A549 (cell line): ENCODE data around the gene ANKRD36C. TPM values are rescaled to one million over a fixed set of nuclear protein-coding genes. Genes with fewer than 3 reads are reported as not detected.
"Not testable (repeated sequence)": the region's sequence is repeated elsewhere in the genome, so short reads cannot be mapped to it uniquely, and the experiment has no call there.

Source experiments
- ATAC-seq, 2 experiments: fragments of 200-7000 bp in 1 of 2; fragments of >200 bp in 1 of 2; cut with Nextera tagmentation in 1 of 2; cut with Tn5 transposase in 1 of 2; 3 replicates each; pipeline versions ENCODE4 v1.8.0 to v1.9.1; 2018 to 2020; ENCODE audit warnings: mild to moderate bottlenecking in 1 of 2, moderate library complexity in 1 of 2
- CTCF ChIA-PET: fragments of 300-600 bp; sonication (Branson Sonifier 250); formaldehyde crosslinking; extraction: SDS; loops from one replicate; lab custom pipeline; 2021; ENCODE audit warnings: antibody characterized with exemption, inconsistent platforms; lab: Yijun Ruan, JAX
- POLR2A ChIA-PET: fragments of 350-600 bp; formaldehyde crosslinking; extraction: SDS; loops from one replicate; lab custom pipeline; 2021; ENCODE audit warnings: antibody characterized with exemption, inconsistent platforms; lab: Yijun Ruan, JAX
- DNase-seq, 2 experiments: peaks; one replicate each; pipeline versions ENCODE4 v3.0.0 to v3.0.0-alpha.2; 2011 to 2016; ENCODE audit warnings: low read depth in 1 of 2, low spot score in 1 of 2
- FAIRE-seq: peaks from 2 replicates; lab custom pipeline; 2011; peaks lifted over from hg19 to GRCh38; lab: Jason Lieb, UNC
- H3K27ac ChIP-seq, 2 experiments: fragments of >200 bp; sonication (Bioruptor Twin); formaldehyde crosslinking; 3 replicates each; pipeline ENCODE4 v1.5.1; 2016 to 2017
- H3K4me1 ChIP-seq: fragments of >200 bp; sonication (Bioruptor Twin); formaldehyde crosslinking; 3 replicates; pipeline ENCODE4 v1.6.1; 2016
- H3K4me2 ChIP-seq: fragments of >200 bp; sonication (Bioruptor Twin); formaldehyde crosslinking; 3 replicates; pipeline ENCODE4 v1.6.1; 2016
- H3K4me3 ChIP-seq: fragments of >200 bp; sonication (Bioruptor Twin); formaldehyde crosslinking; 3 replicates; pipeline ENCODE4 v1.5.1; 2016
- H3K9me3 ChIP-seq: fragments of >200 bp; sonication (Bioruptor Twin); formaldehyde crosslinking; 3 replicates; pipeline ENCODE4 v1.6.1; 2016
- CBX2 ChIP-seq: fragments of 200-600 bp; sonication (generic); IDR thresholded peaks from 2 replicates; pipeline ENCODE4 v1.6.1; 2016; ENCODE audit warnings: low read depth, mild to moderate bottlenecking, borderline replicate concordance
- CEBPB ChIP-seq, 2 experiments: fragments of >200 bp in 1 of 2; sonication (Bioruptor Twin) in 1 of 2; formaldehyde crosslinking in 1 of 2; IDR thresholded peaks; 2 replicates each; pipeline ENCODE4 v1.6.1; 2012 to 2016
- CHD2 ChIP-seq: fragments of 150-350 bp; IDR thresholded peaks from 2 replicates; pipeline ENCODE4 v1.6.1; 2014; ENCODE audit warnings: low read length; ENCODE audit not compliant: partially characterized antibody
- CTCF ChIP-seq: fragments of >200 bp; sonication (Bioruptor Twin); formaldehyde crosslinking; IDR thresholded peaks from 3 replicates; pipeline ENCODE4 v1.5.1; 2016
- E2F6 ChIP-seq: IDR thresholded peaks from 2 replicates; pipeline ENCODE4 v1.6.1; 2012; ENCODE audit warnings: low read depth, borderline replicate concordance
- FOSL2 ChIP-seq, 2 experiments: fragments of 450-650 bp in 1 of 2; fragments of >200 bp in 1 of 2; sonication (Bioruptor Twin) in 1 of 2; formaldehyde crosslinking; IDR thresholded peaks; 2 replicates each; pipeline versions ENCODE4 v1.5.0 to v1.6.1; 2016 to 2020; ENCODE audit warnings: mild to moderate bottlenecking in 1 of 2, moderate library complexity in 1 of 2
- HES2 ChIP-seq: fragments of >200 bp; sonication (Bioruptor Twin); formaldehyde crosslinking; IDR thresholded peaks from 2 replicates; pipeline ENCODE4 v1.6.1; 2016
- HOXB13 ChIP-seq: fragments of 250-450 bp; sonication (Bioruptor Pico); IDR thresholded peaks from 2 replicates; pipeline ENCODE4 v1.5.0; 2020; ENCODE audit warnings: low read depth, mild to moderate bottlenecking, moderate library complexity
- MAX ChIP-seq: IDR thresholded peaks from 2 replicates; pipeline ENCODE4 v1.6.1; 2012
- MYC ChIP-seq: IDR thresholded peaks from 2 replicates; pipeline ENCODE4 v1.6.1; 2012; ENCODE audit warnings: mild to moderate bottlenecking, inconsistent platforms, low read length, improper control_type of control experiment, borderline replicate concordance
- NR3C1 ChIP-seq: fragments of >200 bp; sonication (Bioruptor Twin); formaldehyde crosslinking; IDR thresholded peaks from 3 replicates; pipeline ENCODE4 v1.6.1; 2017
- RAD21 ChIP-seq, 2 experiments: fragments of >200 bp in 1 of 2; sonication (Bioruptor Twin) in 1 of 2; formaldehyde crosslinking in 1 of 2; IDR thresholded peaks in 1 of 2; conservative IDR thresholded peaks in 1 of 2; 2 replicates in 1 of 2; 3 replicates in 1 of 2; pipeline ENCODE4 v1.6.1; 2012 to 2018; ENCODE audit warnings: inconsistent platforms in 1 of 2
- REST ChIP-seq: fragments of 200-600 bp; sonication (generic); IDR thresholded peaks from 2 replicates; pipeline ENCODE4 v1.6.1; 2016; ENCODE audit warnings: antibody characterized with exemption, mild to moderate bottlenecking, moderate library complexity
- RFX5 ChIP-seq: fragments of 450-650 bp; IDR thresholded peaks from 2 replicates; pipeline ENCODE4 v1.7.1; 2014; ENCODE audit warnings: antibody characterized with exemption, mild to moderate bottlenecking, moderate library complexity
- RNF2 ChIP-seq: fragments of 200-600 bp; sonication (generic); IDR thresholded peaks from 2 replicates; pipeline ENCODE4 v1.6.1; 2016; ENCODE audit warnings: low read depth, mild to moderate bottlenecking, antibody characterized with exemption, moderate library complexity, borderline replicate concordance
- ZC3H11A ChIP-seq: fragments of 450-650 bp; IDR thresholded peaks from 2 replicates; pipeline ENCODE4 v1.6.1; 2014; ENCODE audit warnings: antibody characterized with exemption, mild to moderate bottlenecking
- WGBS: methylation state at CpG from one replicate; pipeline ENCODE4 v1.1.6; 2017; ENCODE audit errors: missing lambda C conversion rate; 5-methylcytosine and 5-hydroxymethylcytosine counted together
- polyA plus RNA-seq, 4 experiments: library from polyadenylated mRNA; depleted of rRNA in 3 of 4; stranded (reverse); fragments of >200 nt; fragmentation: RNase III in 1 of 4; extraction: RNeasy Plus Mini Kit Qiagen cat#74134 plus additional on column Dnase treatment in 1 of 4; gene quantifications; 2 replicates in 3 of 4; 3 replicates in 1 of 4; pipeline ENCODE4 v1.2.3, GENCODE V29; 2011 to 2017

Gene ANKRD36C
- polyA plus RNA-seq, 2 of the 4 experiments (the other 2 are of a cell fraction): 2.2 to 9.9 TPM

GRCh38 chr2:95836151-95836550, 155.5 kb downstream of the ANKRD36C start (continued):
- no peak for TF ChIP-seq CTCF
- no peak for TF ChIP-seq CEBPB (IDR thresholded peaks at IDR 0.05)
- TF ChIP-seq FOSL2 (IDR thresholded peaks at IDR 0.05): no peak
- TF ChIP-seq FOSL2 (CRISPR knock-in tag; IDR thresholded peaks at IDR 0.05): no peak
- TF ChIP-seq RFX5: no peak
- TF ChIP-seq E2F6: no peak
- no peak for TF ChIP-seq HOXB13 (CRISPR knock-in tag)
- TF ChIP-seq NR3C1: no peak
- no peak for TF ChIP-seq MYC

GRCh38 chr2:95834077-95835013, 157.3 kb downstream of the ANKRD36C start:
- H3K4me2 ChIP-seq, POLR2A ChIA-PET, DNase-seq, H3K4me1 ChIP-seq, H3K4me3 ChIP-seq, H3K27ac ChIP-seq, ATAC-seq, CTCF ChIA-PET, FAIRE-seq: not testable (repeated sequence)
- peaks cover 50% of the 10 kb centered on the region for H3K9me3 ChIP-seq
- WGBS: 93% methylated on average over 9 of the region's 12 CpGs

- H3K4me3 ChIP-seq, H3K4me1 ChIP-seq, FAIRE-seq, ATAC-seq, DNase-seq, POLR2A ChIA-PET, CTCF ChIA-PET, H3K27ac ChIP-seq, H3K4me2 ChIP-seq: not testable (repeated sequence)
- WGBS: 25% methylated on average over 2 of the region's 3 CpGs
- peaks cover 66% of the 10 kb centered on the region for H3K9me3 ChIP-seq
Observed at GRCh38 chr2:95824218-95824617, 167.4 kb downstream of the ANKRD36C start.

GRCh38 chr2:95817521-95817920, 174.1 kb downstream of the ANKRD36C start:
- POLR2A ChIA-PET, H3K4me3 ChIP-seq, H3K4me2 ChIP-seq, CTCF ChIA-PET, DNase-seq, FAIRE-seq, H3K27ac ChIP-seq, ATAC-seq, H3K4me1 ChIP-seq: not testable (repeated sequence)
- 100% methylated on average over 2 of the region's 2 CpGs for WGBS
- H3K9me3 ChIP-seq: peaks cover 63% of the 10 kb centered on the region

- H3K4me1 ChIP-seq, H3K4me2 ChIP-seq, DNase-seq, H3K4me3 ChIP-seq, ATAC-seq, FAIRE-seq, H3K27ac ChIP-seq, POLR2A ChIA-PET, CTCF ChIA-PET: not testable (repeated sequence)
- H3K9me3 ChIP-seq: peaks cover 37% of the 10 kb centered on the region
- WGBS: 50% methylated on average over 1 of the region's 1 CpG
Observed at GRCh38 chr2:95813311-95813710, 178.3 kb downstream of the ANKRD36C start.

GRCh38 chr2:95799892-95800291, 191.7 kb downstream of the ANKRD36C start:
- no peaks in the 10 kb centered on the region for H3K4me1 ChIP-seq
- no peak overlapping the region for H3K4me2 ChIP-seq
- no peak overlapping the region for H3K27ac ChIP-seq
- FAIRE-seq (no peak), DNase-seq (no peak), ATAC-seq (no peak)
- ChIA-PET POLR2A (no interaction called here), CTCF (no interaction called here)
- no peaks in the 10 kb centered on the region for H3K9me3 ChIP-seq
- WGBS: 43% methylated on average over 6 of the region's 14 CpGs
- H3K4me3 ChIP-seq: no peak overlapping the region
- no peak for TF ChIP-seq CHD2
- no peak for TF ChIP-seq REST
- no peak for TF ChIP-seq HES2
- TF ChIP-seq ZC3H11A: no peak
- TF ChIP-seq CBX2: no peak
- TF ChIP-seq RNF2: no peak
- TF ChIP-seq RAD21 (conservative IDR thresholded peaks at IDR 0.05 in 1 of 2, IDR thresholded peaks at IDR 0.05 in 1 of 2): no peak
- no peak for TF ChIP-seq MAX
